Uterus (tissue), 4 donors: Measurements from ENCODE around the gene SMAD2. TPM values are rescaled to one million over a fixed set of nuclear protein-coding genes. Genes with fewer than 3 reads are reported as not detected.
A peak's percentile ranks its signal among the peaks of the same experiment; 100 is the strongest.

Experiments used
- DNase-seq, 2 donors: peaks; one replicate each; pipeline ENCODE4 v3.0.0-alpha.2; 2019 to 2020
- H3K27ac ChIP-seq, 2 donors: fragments of 200-600 bp; sonication (generic); 1 replicate in 1 of 2; 2 replicates in 1 of 2; pipeline ENCODE4 v1.5.1; 2016 to 2018
- H3K27me3 ChIP-seq, 2 donors: fragments of 200-600 bp; sonication (generic); one replicate each; pipeline ENCODE4 v1.5.1; 2018 to 2019; ENCODE audit warnings: control low read depth in 1 of 2
- H3K36me3 ChIP-seq, 2 donors: fragments of 200-600 bp; sonication (generic); one replicate each; pipeline ENCODE4 v1.5.1; 2019; ENCODE audit warnings: control low read depth in 1 of 2
- H3K4me1 ChIP-seq, 2 donors: fragments of 200-600 bp; sonication (generic); one replicate each; pipeline ENCODE4 v1.5.1; 2018 to 2019; ENCODE audit warnings: control low read depth in 1 of 2
- H3K4me3 ChIP-seq, 2 donors: fragments of 200-600 bp; sonication (generic); 1 replicate in 1 of 2; 2 replicates in 1 of 2; pipeline ENCODE4 v1.5.1; 2018 to 2019; ENCODE audit warnings: mild to moderate bottlenecking in 1 of 2
- H3K9me3 ChIP-seq, 2 donors: fragments of 200-600 bp; sonication (generic); one replicate each; pipeline ENCODE4 v1.5.1; 2019; ENCODE audit warnings: control low read depth in 1 of 2
- CTCF ChIP-seq, 4 experiments: fragments of 200-600 bp in 2 of 4; fragments of 450-650 bp in 2 of 4; sonication (generic) in 2 of 4; IDR thresholded peaks; one replicate each; pipeline ENCODE4 v1.5.1; 2016 to 2019; ENCODE audit warnings: antibody characterized with exemption in 4 of 4, mild to moderate bottlenecking in 2 of 4, moderate library complexity in 1 of 4
- POLR2A ChIP-seq, 2 donors: fragments of 450-650 bp; IDR thresholded peaks; one replicate each; pipeline ENCODE4 v1.6.1; 2016; ENCODE audit warnings: antibody characterized with exemption in 2 of 2, mild to moderate bottlenecking in 1 of 2, moderate library complexity in 1 of 2
- intact Hi-C: fragments of 100-400 bp; cut with DNase I; formaldehyde crosslinking; loops from one replicate; pipeline ENCODE4 v1.15.1; 2023; ENCODE audit warnings: low total_unique reads
- total RNA-seq, 4 donors: library from RNA; depleted of rRNA in 3 of 4; stranded (reverse); fragments of >200 nt in 3 of 4; gene quantifications; one replicate each; pipeline versions ENCODE4 v1.1.0 to v1.2.4, GENCODE V29; 2014 to 2023
- donor health status: DM: yes; HTN: yes; CAD: no.

SMAD2 gene
- 100 to 1,000 TPM; 107 to 237 (median 142) TPM for total RNA-seq

GRCh38 chr18:47930199-47930930 lies at the start of gene SMAD2:
SMAD2 (minus strand) TSS chr18:47930659; CDS start chr18:47896756, 33,903 bp downstream.
- peak within 1 kb of the TSS; percentile 95 to 99 for H3K27ac ChIP-seq

GRCh38 chr18:47979611-47980200 lies 49.2 kb upstream of the SMAD2 start:
- no peak overlapping the region for H3K27ac ChIP-seq
- no peaks in the 10 kb centered on the region for H3K36me3 ChIP-seq
- H3K4me3 ChIP-seq: no peak overlapping the region
- no peaks in the 10 kb centered on the region for H3K4me1 ChIP-seq
- DNase-seq: no peak
- intact Hi-C loops: no loop called here
- no peaks in the 10 kb centered on the region for H3K9me3 ChIP-seq
- H3K27me3 ChIP-seq: no peaks in the 10 kb centered on the region
- no peak for TF ChIP-seq POLR2A (IDR thresholded peaks at IDR 0.05)
- TF ChIP-seq CTCF (IDR thresholded peaks at IDR 0.05): no peak

More at GRCh38 chr18:47930199-47930930, at the start of gene SMAD2:
- peak; percentile 74 to 79 for DNase-seq
- H3K36me3 ChIP-seq: no peaks in the 10 kb centered on the region
- no peaks in the 10 kb centered on the region for H3K9me3 ChIP-seq
- peaks cover 0 to 8% of the 10 kb centered on the region in 2 donors for H3K4me1 ChIP-seq
- TF ChIP-seq POLR2A (IDR thresholded peaks at IDR 0.05): no peak
- peak in 1 of 4 experiments; percentile 13 for TF ChIP-seq CTCF (IDR thresholded peaks at IDR 0.05)
- intact Hi-C loops: no loop called here
- peak within 1 kb of the TSS; percentile 72 to 92 for H3K4me3 ChIP-seq
- no peaks in the 10 kb centered on the region for H3K27me3 ChIP-seq

GRCh38 chr18:47978603-47979002 lies 48.1 kb upstream of the SMAD2 start:
- Histone ChIP-seq H3K9me3 (no peaks in the 10 kb centered on the region), H3K4me3 (no peak overlapping the region), H3K4me1 (no peaks in the 10 kb centered on the region), H3K27ac (no peak overlapping the region), H3K36me3 (no peaks in the 10 kb centered on the region), H3K27me3 (no peaks in the 10 kb centered on the region)
- intact Hi-C loops: no loop called here
- TF ChIP-seq CTCF (IDR thresholded peaks at IDR 0.05): no peak
- TF ChIP-seq POLR2A (IDR thresholded peaks at IDR 0.05): no peak
- DNase-seq: no peak

- no peaks in the 10 kb centered on the region for H3K27me3 ChIP-seq
- no peak overlapping the region for H3K4me3 ChIP-seq
- no peaks in the 10 kb centered on the region for H3K36me3 ChIP-seq
- no peak overlapping the region for H3K27ac ChIP-seq
- DNase-seq: no peak
- no peaks in the 10 kb centered on the region for H3K9me3 ChIP-seq
- H3K4me1 ChIP-seq: no peaks in the 10 kb centered on the region
- intact Hi-C loops: no loop called here
- TF ChIP-seq POLR2A (IDR thresholded peaks at IDR 0.05) (no peak), CTCF (IDR thresholded peaks at IDR 0.05) (no peak)
These were observed 47.7 kb upstream of the SMAD2 start for GRCh38 chr18:47978141-47978540.

GRCh38 chr18:47975701-47976100 lies 45.2 kb upstream of the SMAD2 start:
- intact Hi-C loops: no loop called here
- Histone ChIP-seq H3K27me3 (no peaks in the 10 kb centered on the region), H3K27ac (no peak overlapping the region), H3K36me3 (no peaks in the 10 kb centered on the region), H3K4me1 (no peaks in the 10 kb centered on the region), H3K9me3 (no peaks in the 10 kb centered on the region), H3K4me3 (no peak overlapping the region)
- TF ChIP-seq CTCF (IDR thresholded peaks at IDR 0.05): no peak
- no peak for TF ChIP-seq POLR2A (IDR thresholded peaks at IDR 0.05)
- no peak for DNase-seq
